ENCODE results near the gene BCKDHA.
"Not testable (repeated sequence)": the region's sequence is repeated elsewhere in the genome, so short reads cannot be mapped to it uniquely, and the experiment has no call there.

Gene BCKDHA

GRCh38 chr19:41447732-41448332 is 50.2 kb downstream of the BCKDHA start:
- DNase-seq (ENCODE audit: low read depth in 2 of 2) = no peak

- DNase-seq (ENCODE audit: low read depth in 2 of 2) = peak; percentile 43 to 59
Observed at GRCh38 chr19:41449079-41449864, 51.7 kb downstream of the BCKDHA start.

GRCh38 chr19:41449865-41450178 is 52.2 kb downstream of the BCKDHA start:
- no peak for DNase-seq (ENCODE audit: low read depth in 2 of 2)

- no peak for DNase-seq (ENCODE audit: low read depth in 2 of 2)
Observed at GRCh38 chr19:41452584-41453275, 55.1 kb downstream of the BCKDHA start.

GRCh38 chr19:41455936-41456335 is 58.3 kb downstream of the BCKDHA start:
- no peak for DNase-seq (ENCODE audit: low read depth in 2 of 2)

- no peak for DNase-seq (ENCODE audit: low read depth in 2 of 2)
Observed at GRCh38 chr19:41456342-41456918, 58.8 kb downstream of the BCKDHA start.

- DNase-seq (ENCODE audit: low read depth in 2 of 2) = no peak
Observed at GRCh38 chr19:41457241-41457640, 59.6 kb downstream of the BCKDHA start.

- no peak for DNase-seq (ENCODE audit: low read depth in 2 of 2)
Observed at GRCh38 chr19:41462497-41462896, 64.9 kb downstream of the BCKDHA start.

GRCh38 chr19:41463257-41464256 is 65.9 kb downstream of the BCKDHA start:
- DNase-seq (ENCODE audit: low read depth in 2 of 2) = not testable (repeated sequence)
